Activated gamma-delta T cell treated with Interleukin-2 at 50 U/mL for 16 hours (primary cell): Measurements from ENCODE around the gene ELAVL3.

ENCODE experiments used
- DNase-seq: peaks from one replicate; pipeline ENCODE4 v3.0.0-alpha.2; 2020

The ELAVL3 gene

DNA sequence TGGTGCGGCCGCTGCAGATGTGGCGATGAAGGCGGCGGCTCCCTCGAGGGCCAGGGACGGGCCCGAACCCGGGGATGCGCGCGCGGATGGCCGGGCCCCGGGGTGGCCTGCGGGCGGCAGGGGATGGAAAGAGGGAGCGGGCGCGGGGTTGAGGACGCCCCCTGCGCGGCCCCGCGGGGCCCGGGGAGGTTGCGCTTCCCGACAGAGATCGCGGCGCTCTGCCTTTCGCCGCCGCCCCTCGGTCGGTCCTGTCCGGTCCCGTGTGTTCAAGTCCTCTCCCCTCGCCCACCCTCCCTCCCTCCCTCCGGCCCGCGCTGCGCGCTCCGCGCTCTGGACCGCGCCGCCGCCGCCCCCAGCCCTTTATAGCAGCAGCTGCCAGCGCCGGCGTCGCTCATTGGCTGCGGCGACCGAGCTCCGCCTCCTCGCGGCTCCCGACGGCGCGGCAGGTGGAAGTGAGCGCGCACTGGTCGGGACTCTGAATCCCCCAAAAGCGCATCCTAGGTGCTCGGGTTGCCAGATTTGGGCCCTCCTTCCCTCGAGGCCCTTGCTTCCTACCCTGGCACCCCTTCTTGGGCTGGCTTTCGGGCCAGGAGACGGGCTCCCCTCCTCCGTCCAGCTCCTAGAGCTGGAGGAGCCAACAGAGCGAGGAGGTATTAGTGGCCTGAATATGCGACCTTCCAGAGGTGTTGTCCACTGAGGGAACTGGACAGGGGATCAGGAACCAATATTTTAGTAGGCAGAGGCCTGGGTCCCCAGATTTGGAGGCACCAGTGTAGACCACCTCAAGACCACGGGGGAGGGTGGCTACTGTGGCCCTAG, at the start of gene ELAVL3:
TSS of gene ELAVL3 (minus strand) at position 332 of the 819 bp plus-strand sequence. CDS start 438 bp downstream, outside the sequence.
- DNase-seq = no peak

DNA sequence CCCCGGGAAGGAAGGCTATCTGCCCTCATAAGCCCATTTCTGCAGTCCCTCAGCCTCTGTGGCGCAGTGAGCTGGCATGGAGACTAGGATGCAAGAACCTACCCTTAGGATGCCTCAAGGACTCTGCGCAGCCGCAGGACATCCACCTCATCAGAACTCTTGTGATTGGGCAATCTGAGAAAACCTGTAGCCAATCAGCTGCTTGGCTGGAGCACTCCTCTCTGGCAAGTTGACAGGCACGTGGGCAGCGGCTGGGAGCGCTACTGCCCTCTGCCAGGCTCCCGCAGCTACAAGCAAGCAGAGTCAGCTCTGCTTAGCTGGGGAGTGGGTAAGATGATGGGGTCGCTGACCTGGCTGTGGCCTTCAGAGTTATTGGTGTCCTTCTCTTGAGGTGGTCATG, 49.6 kb upstream of the ELAVL3 start:
- no peak for DNase-seq

- peak; percentile 91 for DNase-seq
Measured at GRCh38 chr19:11528551-11529341, 47.9 kb upstream of the ELAVL3 start, which contains the start of gene ECSIT. ECSIT (minus strand) TSS chr19:11529134; CDS start chr19:11519170, 9,964 bp downstream.

DNA sequence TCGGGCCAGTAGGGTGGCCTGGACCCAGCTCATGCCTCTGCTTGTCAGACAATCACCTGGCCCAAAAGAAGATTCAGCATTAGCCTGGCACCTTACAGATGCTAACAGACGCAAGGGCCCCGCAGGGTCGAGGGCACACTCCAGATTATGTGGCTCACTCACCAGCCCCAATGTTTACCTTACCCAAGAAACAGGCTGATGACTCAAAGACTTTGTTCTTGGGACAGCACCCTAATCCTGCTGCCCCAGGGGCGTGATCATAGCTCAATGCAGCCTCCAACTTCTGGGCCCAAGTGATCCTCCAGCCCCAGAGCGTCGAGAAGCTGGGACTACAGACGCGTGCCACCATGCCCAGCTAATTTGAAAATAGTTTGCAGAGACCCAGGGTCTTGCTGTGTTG, 38.3 kb upstream of the ELAVL3 start:
- DNase-seq = no peak

DNA sequence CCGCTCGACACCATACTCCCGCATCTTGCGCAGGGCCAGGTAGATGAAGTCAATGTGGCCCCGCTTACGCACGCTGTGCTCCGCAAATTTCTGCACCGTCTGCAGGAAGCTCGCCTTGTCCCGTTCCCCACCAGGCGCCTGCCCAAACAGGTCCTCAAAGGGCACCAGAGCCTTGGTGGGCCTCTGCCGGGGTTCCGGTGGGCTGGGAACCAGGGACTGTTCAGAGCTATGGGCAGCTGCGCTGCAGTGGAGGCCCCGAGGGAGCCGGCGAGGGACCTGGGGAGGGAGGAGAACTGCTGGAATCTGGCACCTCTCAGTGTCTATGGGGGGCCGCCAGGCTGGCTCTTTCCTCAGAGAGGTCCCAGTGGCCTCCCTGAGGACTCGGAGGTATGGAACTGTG, 33.1 kb upstream of the ELAVL3 start:
- no peak for DNase-seq

- no peak for DNase-seq
Measured at GRCh38 chr19:11510444-11510843, 29.6 kb upstream of the ELAVL3 start.

DNA sequence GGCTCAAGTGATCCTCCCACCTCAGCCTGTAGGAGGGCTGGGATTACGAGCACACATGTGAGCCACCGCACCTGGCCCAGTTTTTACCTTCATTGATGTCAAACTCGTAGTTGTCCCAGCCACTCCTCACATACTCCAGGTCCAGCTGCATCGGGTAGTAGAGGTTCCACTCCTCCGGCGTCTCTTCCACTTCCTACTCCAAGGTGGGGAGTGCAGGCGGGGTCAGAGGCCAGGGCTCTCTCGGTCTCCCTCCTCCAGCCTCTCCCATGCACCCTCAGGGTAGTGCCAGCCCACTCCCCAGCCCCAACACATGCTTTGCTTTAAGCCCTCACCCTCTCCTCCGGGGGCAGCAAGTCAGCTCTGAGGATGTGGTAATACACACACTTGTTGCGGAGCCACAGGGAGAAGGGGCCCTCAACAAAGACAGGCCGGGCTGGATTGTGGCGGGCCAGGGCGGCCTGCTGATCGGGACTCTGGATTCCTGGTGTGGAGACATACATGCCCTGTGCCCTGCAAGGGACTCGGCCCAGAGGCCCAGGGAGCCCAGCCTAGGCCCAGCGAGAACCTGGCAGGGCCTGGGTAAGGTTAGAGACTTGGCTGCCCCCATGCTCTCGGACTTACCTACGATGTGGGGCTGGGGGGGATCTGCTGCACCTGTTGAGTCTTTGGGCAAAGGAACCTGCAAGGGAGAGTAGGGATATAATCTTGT, 26.7 kb upstream of the ELAVL3 start:
- no peak for DNase-seq

DNA sequence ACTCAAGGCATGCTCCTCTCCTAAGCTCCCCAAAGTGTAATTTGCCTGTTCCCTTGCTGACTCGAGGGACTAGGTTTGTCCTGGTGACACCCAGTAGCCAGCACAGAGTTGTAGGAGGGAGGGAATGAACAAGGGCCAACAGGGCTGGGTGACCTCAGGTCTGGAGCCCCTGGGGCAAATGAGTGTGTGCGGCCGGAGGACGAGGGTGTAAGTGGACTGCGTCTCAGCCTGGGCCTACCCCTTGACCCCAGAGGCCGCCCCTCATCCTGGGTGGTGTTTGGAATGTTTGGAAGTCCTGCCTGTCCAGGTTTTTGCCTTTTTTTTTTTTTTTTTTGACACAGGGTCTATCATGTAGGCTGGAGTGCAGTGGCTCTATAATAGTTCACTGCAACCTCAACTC, 26.1 kb upstream of the ELAVL3 start:
- no peak for DNase-seq

DNA sequence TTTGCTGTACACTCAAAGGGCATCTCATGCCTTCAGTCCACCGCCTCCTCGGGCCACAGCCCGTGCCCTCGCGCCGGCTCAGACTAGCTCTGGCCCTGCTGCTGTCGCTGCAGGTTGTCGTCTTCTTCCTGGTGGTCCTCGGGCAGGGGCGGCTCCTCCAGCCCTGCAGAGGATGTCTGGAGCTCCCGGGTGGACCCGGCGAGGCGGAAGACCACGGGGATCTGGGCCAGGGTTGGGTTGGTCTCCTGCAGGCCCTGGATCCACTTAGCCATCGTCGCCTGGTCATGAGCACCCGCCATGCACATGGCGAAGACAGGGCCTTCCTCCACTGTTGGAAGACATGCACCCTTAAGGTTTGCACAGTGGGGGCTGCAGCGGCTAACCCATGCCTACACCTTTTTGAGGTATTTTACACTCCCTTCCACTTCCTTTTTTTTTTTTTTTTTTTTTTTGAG, 25.3 kb upstream of the ELAVL3 start:
- no peak for DNase-seq

DNA sequence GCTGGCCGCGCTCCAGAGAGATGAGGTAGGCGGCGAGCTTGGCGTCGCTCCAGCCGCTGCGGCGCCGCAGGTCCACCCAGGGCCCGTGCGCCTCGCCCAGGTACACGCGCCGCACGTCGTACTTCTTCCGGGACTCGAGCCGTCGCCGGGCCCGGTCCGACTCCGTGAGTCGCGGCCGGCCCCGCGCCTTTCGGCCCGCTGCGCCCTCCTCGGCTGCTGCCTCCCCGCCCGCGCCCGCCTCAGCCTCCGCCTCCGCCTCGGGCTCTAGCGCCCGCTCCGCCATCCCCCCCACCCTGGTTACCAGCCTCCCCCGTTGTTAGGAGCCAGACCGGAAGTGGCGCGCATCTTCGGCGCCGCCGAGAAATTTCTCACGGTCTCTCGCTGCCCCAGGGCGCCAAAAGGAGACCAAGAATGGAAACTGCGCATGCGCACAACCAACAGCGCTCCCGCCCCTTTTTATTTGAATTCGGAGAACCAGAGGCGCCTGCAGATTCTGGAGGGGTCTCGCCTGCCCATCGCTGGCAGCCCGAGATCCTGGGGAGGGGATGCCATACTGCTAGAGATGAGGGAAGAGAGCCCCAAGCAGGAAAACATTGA, 24.8 kb upstream of the ELAVL3 start, which contains the start of gene ZNF653:
TSS of gene ZNF653 (minus strand) at position 336 of the 597 bp plus-strand sequence. CDS start at position 283, 53 bp downstream.
- peak; percentile 95 for DNase-seq

GRCh38 chr19:11505032-11505503, 24.2 kb upstream of the ELAVL3 start:
- DNase-seq = peak; percentile 95

GRCh38 chr19:11504502-11505031, 23.7 kb upstream of the ELAVL3 start:
- no peak for DNase-seq

DNA sequence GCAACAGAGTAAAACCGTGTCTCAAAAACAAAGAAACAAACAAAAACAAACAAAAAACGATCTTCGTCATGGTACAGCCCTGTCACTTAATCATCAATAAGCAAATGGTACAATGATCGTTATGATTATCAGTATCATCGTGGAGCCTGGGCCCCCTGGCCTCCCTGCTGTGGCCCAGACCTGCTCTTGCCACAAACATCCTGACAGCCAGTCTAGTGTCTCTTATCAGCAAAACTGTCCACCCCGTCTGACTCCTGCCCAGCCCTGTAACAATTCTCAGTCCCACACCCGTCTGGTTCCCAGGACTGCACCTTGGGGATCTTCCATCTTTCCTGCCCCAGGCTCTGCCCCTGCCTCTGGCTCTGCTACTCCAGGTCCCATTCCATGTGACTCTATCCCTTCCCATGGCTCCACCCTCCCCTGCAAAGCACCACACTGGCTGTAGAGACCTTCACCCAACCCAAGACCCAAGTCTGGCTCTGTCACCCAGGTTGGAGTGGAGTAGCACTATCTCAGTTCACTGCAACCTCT, 19.1 kb upstream of the ELAVL3 start:
- no peak for DNase-seq

- DNase-seq = no peak
Measured at GRCh38 chr19:11499220-11499726, 18.4 kb upstream of the ELAVL3 start.

GRCh38 chr19:11496391-11497163, 15.7 kb upstream of the ELAVL3 start:
- peak; percentile 60 for DNase-seq

DNA sequence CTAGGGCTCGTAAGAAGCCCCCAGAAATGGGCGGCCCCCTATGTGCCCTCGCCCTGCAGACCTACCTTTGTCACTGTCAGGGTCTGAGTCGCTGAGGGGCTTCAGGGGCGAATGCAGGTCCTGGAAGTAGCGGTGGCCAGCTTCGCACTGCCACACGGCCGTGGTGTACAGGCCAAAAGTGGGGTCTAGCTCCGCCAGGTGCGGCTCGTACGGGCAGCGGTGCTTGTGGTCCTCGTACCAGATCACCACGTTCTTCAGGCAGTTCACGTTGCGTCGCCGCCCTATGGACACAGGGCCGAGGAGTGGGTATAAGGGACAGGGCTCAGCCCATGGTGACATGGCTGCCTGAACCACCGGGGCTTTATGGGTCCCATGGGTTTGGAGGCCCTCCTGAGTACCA, 15.0 kb upstream of the ELAVL3 start:
- no peak for DNase-seq

- DNase-seq = no peak
Measured at GRCh38 chr19:11495481-11495880, 14.6 kb upstream of the ELAVL3 start.

- no peak for DNase-seq
Measured at GRCh38 chr19:11494634-11495285, 13.9 kb upstream of the ELAVL3 start.

DNA sequence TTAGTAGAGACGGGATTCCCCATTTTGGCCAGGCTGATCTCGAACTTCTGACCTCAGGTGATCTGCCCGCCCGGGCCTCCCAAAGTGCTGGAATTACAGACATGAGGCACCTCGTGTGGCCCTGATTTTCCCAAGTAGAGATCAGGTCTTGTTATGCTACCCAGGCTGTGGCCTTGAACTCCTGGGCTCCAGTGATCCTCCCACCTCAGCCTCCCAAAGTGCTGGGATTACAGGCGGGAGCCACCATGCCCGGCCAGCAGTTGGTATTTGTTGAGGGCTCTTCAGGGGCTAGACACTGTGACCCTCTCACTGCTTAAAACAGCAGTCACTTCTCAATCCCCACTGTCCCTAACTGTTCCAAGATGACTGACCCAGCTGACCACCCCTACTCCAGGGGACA, 8.5 kb upstream of the ELAVL3 start:
- DNase-seq = no peak
